ENCODE data around the gene GSTM4.

Gene GSTM4

GRCh38 chr1:109620841-109621286 lies 35.0 kb upstream of the GSTM4 start:
- Mint-ChIP-seq H3K4me3 (peak overlapping the region; percentile 90 to 93), H3K36me3 (ENCODE audit: insufficient read depth) (peaks cover 41% of the 10 kb centered on the region), H3K4me1 (ENCODE audit: low read depth in 2 of 2) (peaks cover 49 to 69% of the 10 kb centered on the region in 2 donors), H3K27ac (peak overlapping the region; percentile 96 to 97), H3K27me3 (no peaks in the 10 kb centered on the region), H3K9me3 (no peaks in the 10 kb centered on the region)
- ATAC-seq (replicated peaks) (peak; percentile 82), DNase-seq (peak; percentile 94 to 98 (median 96))

DNA sequence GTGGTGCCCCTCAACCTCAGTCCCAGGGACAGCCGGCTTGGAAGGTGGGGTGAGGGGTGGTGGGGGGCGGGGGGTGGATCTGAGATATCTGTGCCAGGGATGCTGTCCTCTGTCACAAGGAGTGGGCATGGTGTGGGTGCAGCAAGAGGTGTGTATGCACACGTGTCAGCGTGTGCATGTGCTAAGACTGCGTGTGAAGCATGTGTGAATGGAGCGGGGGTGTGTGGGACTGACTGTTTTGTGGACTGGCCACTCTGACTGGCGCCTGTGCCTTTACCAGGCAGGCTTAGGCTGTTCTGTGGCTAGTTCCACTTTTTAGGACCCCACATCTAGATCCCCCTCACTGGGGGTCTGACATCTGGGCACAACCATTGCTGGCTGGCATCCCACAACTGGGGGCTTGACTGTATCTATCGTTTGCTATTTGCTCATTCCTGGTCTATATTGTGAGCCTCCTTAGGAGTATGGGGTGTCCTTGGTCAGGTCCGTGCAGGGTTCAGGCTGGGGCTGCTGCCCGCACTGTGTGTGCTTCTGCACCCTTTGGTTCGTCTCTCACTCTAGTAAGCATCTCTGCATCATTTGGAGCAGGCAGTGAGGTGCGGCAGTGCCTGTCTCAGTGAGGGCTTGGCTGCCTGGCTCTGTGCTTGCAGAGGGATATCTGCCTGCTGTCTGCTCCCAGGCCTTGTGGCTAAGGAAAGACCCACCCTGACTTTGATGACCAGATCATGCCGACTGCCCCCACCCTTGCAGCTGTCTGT lies 34.3 kb upstream of the GSTM4 start:
- Mint-ChIP-seq H3K36me3 (ENCODE audit: insufficient read depth) (peaks cover 48% of the 10 kb centered on the region), H3K4me3 (peak overlapping the region; percentile 90 to 93), H3K27ac (peak overlapping the region; percentile 96 to 97), H3K9me3 (no peaks in the 10 kb centered on the region), H3K4me1 (ENCODE audit: low read depth in 2 of 2) (peaks cover 47 to 67% of the 10 kb centered on the region in 2 donors), H3K27me3 (no peaks in the 10 kb centered on the region)
- peak; percentile 14 for ATAC-seq (replicated peaks)
- no peak for DNase-seq

DNA sequence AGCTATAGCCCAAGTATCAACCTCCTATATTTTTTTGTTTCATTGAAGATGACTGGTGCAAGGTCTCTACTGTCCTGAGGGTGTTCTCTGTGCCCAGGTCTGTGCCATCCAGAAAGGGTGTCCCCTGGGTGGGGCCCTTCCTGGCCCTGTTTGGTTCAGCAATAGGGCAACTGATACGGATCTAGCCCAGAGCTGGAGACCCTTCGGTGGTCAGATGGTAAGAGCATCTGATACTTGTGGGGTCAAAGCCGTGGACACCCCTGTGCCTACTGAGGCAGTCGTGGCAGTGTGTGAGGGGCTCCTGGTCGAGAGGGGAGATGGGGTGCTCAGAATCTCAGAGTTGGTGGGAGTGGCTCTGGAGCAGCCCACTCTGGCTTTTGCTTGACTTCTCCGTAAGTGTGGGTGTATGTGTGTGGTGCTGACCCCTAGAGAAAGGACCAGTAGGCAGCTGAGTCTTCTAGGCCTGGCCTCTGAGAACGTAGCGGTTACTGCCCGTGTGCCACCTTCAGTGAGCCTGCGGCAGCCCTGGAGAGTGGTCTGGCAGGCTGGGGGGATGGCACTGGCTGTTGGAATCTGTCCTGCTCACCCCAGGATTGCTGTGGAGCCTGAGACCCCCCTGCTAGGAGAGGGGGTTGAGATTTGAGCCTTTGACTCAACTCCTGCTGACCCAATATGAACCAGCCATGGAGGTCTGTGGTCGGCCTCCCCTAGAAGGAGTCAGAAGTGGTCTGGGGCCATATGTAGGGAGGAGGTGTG lies 33.6 kb upstream of the GSTM4 start:
- H3K4me3 Mint-ChIP-seq: peak overlapping the region; percentile 90 to 93
- DNase-seq (no peak), ATAC-seq (replicated peaks) (no peak)
- H3K27ac Mint-ChIP-seq: peak overlapping the region; percentile 96 to 97
- H3K27me3 Mint-ChIP-seq: no peaks in the 10 kb centered on the region
- peaks cover 48% of the 10 kb centered on the region for H3K36me3 Mint-ChIP-seq (ENCODE audit: insufficient read depth)
- peaks cover 44 to 62% of the 10 kb centered on the region in 2 donors for H3K4me1 Mint-ChIP-seq (ENCODE audit: low read depth in 2 of 2)
- H3K9me3 Mint-ChIP-seq: no peaks in the 10 kb centered on the region

- H3K4me1 Mint-ChIP-seq (ENCODE audit: low read depth in 2 of 2): peaks cover 44 to 60% of the 10 kb centered on the region in 2 donors
- peak overlapping the region; percentile 84 to 97 for H3K27ac Mint-ChIP-seq
- peak overlapping the region in 1 of 2 donors; percentile 90 for H3K4me3 Mint-ChIP-seq
- peaks cover 50% of the 10 kb centered on the region for H3K36me3 Mint-ChIP-seq (ENCODE audit: insufficient read depth)
- H3K27me3 Mint-ChIP-seq: no peaks in the 10 kb centered on the region
- ATAC-seq (replicated peaks): no peak
- no peaks in the 10 kb centered on the region for H3K9me3 Mint-ChIP-seq
- no peak for DNase-seq
These were observed 33.0 kb upstream of the GSTM4 start for GRCh38 chr1:109622895-109623294.

GRCh38 chr1:109623601-109624161 lies 32.2 kb upstream of the GSTM4 start:
- H3K4me3 Mint-ChIP-seq: peak overlapping the region; percentile 40 to 90
- H3K36me3 Mint-ChIP-seq (ENCODE audit: insufficient read depth): peaks cover 58% of the 10 kb centered on the region
- no peaks in the 10 kb centered on the region for H3K27me3 Mint-ChIP-seq
- peak overlapping the region; percentile 84 to 97 for H3K27ac Mint-ChIP-seq
- ATAC-seq (replicated peaks) (no peak), DNase-seq (no peak)
- peaks cover 40 to 55% of the 10 kb centered on the region in 2 donors for H3K4me1 Mint-ChIP-seq (ENCODE audit: low read depth in 2 of 2)
- no peaks in the 10 kb centered on the region for H3K9me3 Mint-ChIP-seq

DNA sequence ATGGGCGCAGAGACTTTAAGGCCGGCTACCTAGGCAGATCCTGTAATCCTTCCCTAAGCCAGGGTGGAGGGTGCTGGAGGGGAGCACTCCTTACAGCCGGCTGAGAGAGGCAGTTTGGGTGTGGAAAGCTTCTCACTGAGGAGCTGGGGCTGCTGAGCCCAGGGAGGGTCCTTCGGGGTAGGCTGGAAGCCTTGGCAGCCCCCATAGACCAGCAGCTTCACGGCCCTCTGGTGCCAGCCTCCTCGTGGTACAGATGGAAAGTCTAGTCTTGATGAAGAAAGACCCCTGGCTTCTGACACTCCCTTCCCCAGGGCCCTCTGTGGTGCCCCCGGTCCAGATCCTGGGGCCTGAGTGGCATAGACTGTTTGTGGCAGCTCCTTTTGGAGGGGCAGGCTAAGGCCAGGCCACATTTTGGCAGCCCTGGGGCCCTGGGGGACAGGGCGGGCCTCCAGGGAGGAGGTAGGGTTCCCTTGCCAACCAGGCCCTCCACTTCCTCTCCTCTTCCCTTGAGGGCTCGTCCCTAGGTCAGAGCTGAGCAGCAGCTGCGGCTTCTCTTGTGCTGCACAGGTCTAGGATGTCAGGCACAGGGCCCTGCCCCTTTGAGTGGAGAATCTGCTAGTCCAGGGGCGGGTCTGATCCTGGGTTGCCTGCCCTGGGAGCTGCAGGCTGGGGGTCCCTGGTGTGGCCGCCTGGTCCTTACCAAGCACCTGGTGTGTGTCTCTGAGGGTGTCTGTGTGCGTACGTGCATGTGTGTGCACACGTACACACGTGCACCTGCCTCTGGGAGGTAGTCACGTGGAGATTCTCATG lies 31.5 kb upstream of the GSTM4 start:
- ATAC-seq (replicated peaks): no peak
- peaks cover 33 to 50% of the 10 kb centered on the region in 2 donors for H3K4me1 Mint-ChIP-seq (ENCODE audit: low read depth in 2 of 2)
- no peaks in the 10 kb centered on the region for H3K9me3 Mint-ChIP-seq
- peak overlapping the region in 1 of 2 donors; percentile 90 for H3K4me3 Mint-ChIP-seq
- no peaks in the 10 kb centered on the region for H3K27me3 Mint-ChIP-seq
- DNase-seq: no peak
- peaks cover 62% of the 10 kb centered on the region for H3K36me3 Mint-ChIP-seq (ENCODE audit: insufficient read depth)
- peak overlapping the region; percentile 84 to 97 for H3K27ac Mint-ChIP-seq

DNA sequence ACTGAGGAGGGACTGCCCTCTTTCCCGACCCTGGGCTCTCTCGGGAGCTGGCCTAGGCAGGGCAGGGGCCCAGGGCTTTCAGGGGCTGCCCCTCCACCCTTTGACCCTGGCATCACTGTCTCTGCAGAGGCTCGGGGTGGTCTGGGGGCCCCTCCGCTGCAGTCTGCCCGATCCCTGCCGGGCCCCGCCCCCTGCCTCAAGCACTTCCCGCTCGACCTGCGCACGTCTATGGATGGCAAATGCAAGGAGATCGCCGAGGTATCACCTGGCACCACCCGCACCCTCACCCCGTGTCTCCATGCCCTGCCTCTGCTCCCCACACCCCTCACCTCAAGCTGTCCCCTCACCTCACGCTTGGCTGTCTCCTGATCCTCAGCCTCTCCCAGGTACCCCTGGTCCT lies 30.7 kb upstream of the GSTM4 start:
- Mint-ChIP-seq H3K27me3 (no peaks in the 10 kb centered on the region), H3K9me3 (no peaks in the 10 kb centered on the region), H3K36me3 (ENCODE audit: insufficient read depth) (peaks cover 61% of the 10 kb centered on the region), H3K4me1 (ENCODE audit: low read depth in 2 of 2) (peaks cover 27 to 46% of the 10 kb centered on the region in 2 donors), H3K4me3 (no peak overlapping the region), H3K27ac (peak overlapping the region in 1 of 2 donors; percentile 84)
- no peak for ATAC-seq (replicated peaks)
- no peak for DNase-seq

DNA sequence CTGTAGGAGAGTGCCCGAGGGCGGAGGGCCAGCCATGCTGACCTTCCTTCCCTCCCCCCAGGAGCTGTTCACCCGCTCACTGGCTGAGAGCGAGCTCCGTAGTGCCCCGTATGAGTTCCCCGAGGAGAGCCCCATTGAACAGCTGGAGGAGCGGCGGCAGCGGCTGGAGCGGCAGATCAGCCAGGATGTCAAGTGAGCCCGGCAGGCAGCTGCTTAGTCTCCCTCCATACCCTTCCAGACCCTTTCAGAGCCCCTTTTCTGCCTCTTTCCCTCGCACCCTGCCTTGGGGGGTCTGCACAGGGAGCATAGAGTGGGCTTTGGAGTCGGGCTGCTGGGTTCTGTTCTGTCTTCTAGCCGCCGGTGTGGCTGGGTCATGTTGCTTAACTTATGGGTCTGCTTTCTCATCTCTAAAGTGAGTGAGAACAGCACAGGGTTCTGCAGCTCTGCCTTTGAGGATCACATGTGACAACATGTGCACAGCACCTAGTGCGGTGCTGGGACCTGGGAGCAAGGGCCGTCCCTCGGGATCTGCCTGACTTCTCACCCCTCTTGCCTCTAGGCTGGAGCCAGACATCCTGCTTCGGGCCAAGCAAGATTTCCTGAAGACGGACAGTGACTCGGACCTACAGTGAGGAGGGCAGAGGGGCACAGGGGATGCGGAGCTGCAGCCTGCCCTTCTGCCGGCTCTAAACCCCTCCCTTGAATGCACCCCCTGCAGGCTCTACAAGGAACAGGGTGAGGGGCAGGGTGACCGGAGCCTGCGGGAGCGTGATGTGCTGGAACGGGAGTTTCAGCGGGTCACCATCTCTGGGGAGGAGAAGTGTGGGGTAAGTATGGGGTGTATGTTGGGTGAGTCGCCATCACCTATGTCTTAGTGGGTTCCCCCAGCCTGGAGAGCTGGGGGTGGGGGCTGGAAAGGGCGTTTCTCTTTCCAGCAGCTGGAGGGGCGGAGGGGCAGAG lies 30.0 kb upstream of the GSTM4 start:
- DNase-seq: no peak
- Mint-ChIP-seq H3K27ac (peak overlapping the region in 1 of 2 donors; percentile 84), H3K4me1 (ENCODE audit: low read depth in 2 of 2) (peaks cover 25 to 43% of the 10 kb centered on the region in 2 donors), H3K4me3 (no peak overlapping the region), H3K36me3 (ENCODE audit: insufficient read depth) (peaks cover 55% of the 10 kb centered on the region), H3K9me3 (no peaks in the 10 kb centered on the region), H3K27me3 (no peaks in the 10 kb centered on the region)
- ATAC-seq (replicated peaks): no peak

- Mint-ChIP-seq H3K27me3 (no peaks in the 10 kb centered on the region), H3K27ac (peak overlapping the region in 1 of 2 donors; percentile 84), H3K4me3 (no peak overlapping the region), H3K36me3 (ENCODE audit: insufficient read depth) (peaks cover 56% of the 10 kb centered on the region), H3K4me1 (ENCODE audit: low read depth in 2 of 2) (peaks cover 18 to 37% of the 10 kb centered on the region in 2 donors), H3K9me3 (no peaks in the 10 kb centered on the region)
- no peak for DNase-seq
- no peak for ATAC-seq (replicated peaks)
These were observed 29.1 kb upstream of the GSTM4 start for GRCh38 chr1:109626682-109627408.

DNA sequence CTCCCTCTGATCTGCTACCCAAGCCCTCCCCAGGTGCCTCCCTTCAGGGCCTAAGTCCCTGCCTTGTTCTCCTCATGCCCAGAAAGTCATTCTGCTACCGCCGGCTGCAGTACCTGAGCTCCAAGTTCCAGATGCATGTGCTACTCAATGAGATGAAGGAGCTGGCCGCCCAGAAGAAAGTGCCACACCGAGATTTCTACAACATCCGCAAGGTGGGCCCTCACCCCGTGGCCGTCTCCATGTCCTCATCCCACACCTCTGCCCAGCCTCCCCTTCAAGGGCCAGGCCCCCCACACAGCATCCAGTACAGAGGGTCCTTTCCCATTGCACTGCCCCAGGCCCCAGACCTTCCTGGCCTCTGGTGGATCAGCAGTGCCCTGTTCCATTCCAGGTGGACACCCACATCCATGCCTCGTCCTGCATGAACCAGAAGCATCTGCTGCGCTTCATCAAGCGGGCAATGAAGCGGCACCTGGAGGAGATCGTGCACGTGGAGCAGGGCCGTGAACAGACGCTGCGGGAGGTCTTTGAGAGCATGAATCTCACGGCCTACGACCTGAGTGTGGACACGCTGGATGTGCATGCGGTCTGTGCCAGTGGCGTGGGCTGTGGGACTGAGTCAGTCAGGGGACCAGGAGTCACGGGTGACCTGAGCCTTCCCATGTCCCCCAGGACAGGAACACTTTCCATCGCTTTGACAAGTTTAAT lies 28.1 kb upstream of the GSTM4 start:
- H3K36me3 Mint-ChIP-seq (ENCODE audit: insufficient read depth): peaks cover 63% of the 10 kb centered on the region
- peaks cover 8 to 27% of the 10 kb centered on the region in 2 donors for H3K4me1 Mint-ChIP-seq (ENCODE audit: low read depth in 2 of 2)

More for the DNA sequence above, 28.1 kb upstream of the GSTM4 start:
- peak overlapping the region; percentile 17 to 76 for H3K27ac Mint-ChIP-seq
- no peaks in the 10 kb centered on the region for H3K27me3 Mint-ChIP-seq
- DNase-seq (no peak), ATAC-seq (replicated peaks) (no peak)
- no peaks in the 10 kb centered on the region for H3K9me3 Mint-ChIP-seq
- H3K4me3 Mint-ChIP-seq: peak overlapping the region in 1 of 2 donors; percentile 12
